MM.1S (cell line): Measurements from ENCODE around the gene TGFA.

Experiments used
- DNase-seq: peaks from one replicate; pipeline ENCODE4 v3.0.0-alpha.2; 2015
- H2AFZ ChIP-seq: fragments of 300-600 bp; sonication (generic); 2 replicates; pipeline ENCODE4 v1.6.0; 2016; ENCODE audit warnings: antibody characterized with exemption, low read length
- H3F3A ChIP-seq: fragments of 300-600 bp; sonication (generic); 2 replicates; pipeline ENCODE4 v1.6.1; 2016; ENCODE audit warnings: mild to moderate bottlenecking, antibody characterized with exemption, low read length, moderate library complexity, mixed read lengths; ENCODE audit not compliant: insufficient read depth
- H3K27ac ChIP-seq: fragments of 300-600 bp; sonication (generic); 2 replicates; pipeline ENCODE4 v1.5.1; 2016; ENCODE audit warnings: mild to moderate bottlenecking, low read length
- H3K27me3 ChIP-seq: fragments of 300-600 bp; sonication (generic); replicated peaks from 2 replicates; pipeline ENCODE4 v1.6.0; 2016; ENCODE audit warnings: low read length; ENCODE audit not compliant: insufficient read depth
- H3K36me3 ChIP-seq: fragments of 300-600 bp; sonication (generic); replicated peaks from 2 replicates; pipeline ENCODE4 v1.6.1; 2016; ENCODE audit warnings: mild to moderate bottlenecking, low read length, mixed read lengths; ENCODE audit not compliant: insufficient read depth
- H3K4me1 ChIP-seq: fragments of 300-600 bp; sonication (generic); 2 replicates; pipeline ENCODE4 v1.6.1; 2016; ENCODE audit warnings: low read length, mixed read lengths
- H3K4me2 ChIP-seq: fragments of 300-600 bp; sonication (generic); 2 replicates; pipeline ENCODE4 v1.6.0; 2016; ENCODE audit warnings: low read depth, low read length
- H3K4me3 ChIP-seq: fragments of 300-600 bp; sonication (generic); 2 replicates; pipeline ENCODE4 v1.5.1; 2016; ENCODE audit warnings: low read length, mixed read lengths
- H3K79me2 ChIP-seq: fragments of 300-600 bp; sonication (generic); 2 replicates; pipeline ENCODE4 v1.6.1; 2016; ENCODE audit warnings: mixed run types, low read length, mixed read lengths
- H3K9ac ChIP-seq: fragments of 300-600 bp; sonication (generic); 2 replicates; pipeline ENCODE4 v1.6.1; 2016; ENCODE audit warnings: low read length, mixed read lengths
- H3K9me2 ChIP-seq: fragments of 300-600 bp; sonication (generic); replicated peaks from 2 replicates; pipeline ENCODE4 v1.6.1; 2016; ENCODE audit warnings: mild to moderate bottlenecking, low read length, mixed read lengths; ENCODE audit not compliant: insufficient read depth
- H3K9me3 ChIP-seq: fragments of 300-600 bp; sonication (generic); replicated peaks from 2 replicates; pipeline ENCODE4 v1.6.1; 2016; ENCODE audit warnings: mild to moderate bottlenecking, low read length, mixed read lengths; ENCODE audit not compliant: insufficient read depth
- H4K20me1 ChIP-seq: fragments of 300-600 bp; sonication (generic); 2 replicates; pipeline ENCODE4 v1.6.1; 2016; ENCODE audit warnings: mild to moderate bottlenecking, low read length, moderate library complexity, mixed read lengths; ENCODE audit not compliant: insufficient read depth
- CTCF ChIP-seq: fragments of 300-600 bp; sonication (generic); IDR thresholded peaks from 2 replicates; pipeline ENCODE4 v1.5.1; 2016; ENCODE audit warnings: antibody characterized with exemption, low read length, mixed read lengths
- EZH2 ChIP-seq: fragments of 300-600 bp; sonication (generic); optimal IDR thresholded peaks from 2 replicates; pipeline ENCODE3; 2017; ENCODE audit warnings: low read depth, mild to moderate bottlenecking, antibody characterized with exemption, low read length, mixed read lengths
- EZH2phosphoT487 ChIP-seq: fragments of 300-600 bp; sonication (generic); IDR thresholded peaks from 2 replicates; pipeline ENCODE4 v1.6.1; 2018; ENCODE audit warnings: antibody characterized with exemption, low read length

TGFA gene

GRCh38 chr2:70509565-70509964 is 44.1 kb downstream of the TGFA start:
- Histone ChIP-seq H3K9me2 (no peaks in the 10 kb centered on the region), H3K4me3 (no peak overlapping the region), H3K4me1 (peaks cover 6% of the 10 kb centered on the region; the same call in 1 of the 2 replicates), H3K9ac (no peak overlapping the region), H3K9me3 (no peaks in the 10 kb centered on the region), H3K36me3 (no peaks in the 10 kb centered on the region), H3F3A (no peaks in the 10 kb centered on the region), H4K20me1 (no peaks in the 10 kb centered on the region), H3K79me2 (no peaks in the 10 kb centered on the region), H3K27ac (no peak overlapping the region), H2AFZ (no peak overlapping the region), H3K4me2 (no peak overlapping the region), H3K27me3 (no peaks in the 10 kb centered on the region)
- DNase-seq: no peak
- TF ChIP-seq CTCF: no peak
- no peak for TF ChIP-seq EZH2

GRCh38 chr2:70508711-70509462 is 44.7 kb downstream of the TGFA start:
- Histone ChIP-seq H3K27ac (no peak overlapping the region), H3K9ac (no peak overlapping the region), H3K9me2 (no peaks in the 10 kb centered on the region), H3K4me1 (peaks cover 6% of the 10 kb centered on the region; the same call in 1 of the 2 replicates), H3K9me3 (no peaks in the 10 kb centered on the region), H3F3A (no peaks in the 10 kb centered on the region), H3K4me2 (no peak overlapping the region), H3K27me3 (no peaks in the 10 kb centered on the region), H3K36me3 (no peaks in the 10 kb centered on the region), H3K4me3 (no peak overlapping the region), H2AFZ (no peak overlapping the region), H4K20me1 (no peaks in the 10 kb centered on the region), H3K79me2 (no peaks in the 10 kb centered on the region)
- no peak for DNase-seq
- TF ChIP-seq EZH2: no peak
- TF ChIP-seq CTCF: no peak
- no peak for TF ChIP-seq EZH2phosphoT487

- no peak for DNase-seq
- no peak overlapping the region for H3K27ac ChIP-seq
These were observed 47.8 kb downstream of the TGFA start for GRCh38 chr2:70505613-70506391.

More at GRCh38 chr2:70505613-70506391, 47.8 kb downstream of the TGFA start:
- peak overlapping the region; percentile 42; the same call in 1 of the 2 replicates for H3K4me2 ChIP-seq
- H4K20me1 ChIP-seq: no peaks in the 10 kb centered on the region
- H3K9me3 ChIP-seq: no peaks in the 10 kb centered on the region
- H3K4me3 ChIP-seq: no peak overlapping the region
- no peaks in the 10 kb centered on the region for H3K36me3 ChIP-seq
- no peak for TF ChIP-seq EZH2
- TF ChIP-seq CTCF: no peak
- TF ChIP-seq EZH2phosphoT487: no peak
- H3K27me3 ChIP-seq: no peaks in the 10 kb centered on the region
- no peak overlapping the region for H2AFZ ChIP-seq
- peaks cover 6% of the 10 kb centered on the region; the same call in 1 of the 2 replicates for H3K4me1 ChIP-seq
- H3K79me2 ChIP-seq: no peaks in the 10 kb centered on the region
- no peaks in the 10 kb centered on the region for H3F3A ChIP-seq
- no peak overlapping the region for H3K9ac ChIP-seq
- no peaks in the 10 kb centered on the region for H3K9me2 ChIP-seq
